ENCODE data around the gene TMEM131L.
"Not testable (repeated sequence)": the region's sequence is repeated elsewhere in the genome, so short reads cannot be mapped to it uniquely, and the experiment has no call there.

The TMEM131L gene

DNA sequence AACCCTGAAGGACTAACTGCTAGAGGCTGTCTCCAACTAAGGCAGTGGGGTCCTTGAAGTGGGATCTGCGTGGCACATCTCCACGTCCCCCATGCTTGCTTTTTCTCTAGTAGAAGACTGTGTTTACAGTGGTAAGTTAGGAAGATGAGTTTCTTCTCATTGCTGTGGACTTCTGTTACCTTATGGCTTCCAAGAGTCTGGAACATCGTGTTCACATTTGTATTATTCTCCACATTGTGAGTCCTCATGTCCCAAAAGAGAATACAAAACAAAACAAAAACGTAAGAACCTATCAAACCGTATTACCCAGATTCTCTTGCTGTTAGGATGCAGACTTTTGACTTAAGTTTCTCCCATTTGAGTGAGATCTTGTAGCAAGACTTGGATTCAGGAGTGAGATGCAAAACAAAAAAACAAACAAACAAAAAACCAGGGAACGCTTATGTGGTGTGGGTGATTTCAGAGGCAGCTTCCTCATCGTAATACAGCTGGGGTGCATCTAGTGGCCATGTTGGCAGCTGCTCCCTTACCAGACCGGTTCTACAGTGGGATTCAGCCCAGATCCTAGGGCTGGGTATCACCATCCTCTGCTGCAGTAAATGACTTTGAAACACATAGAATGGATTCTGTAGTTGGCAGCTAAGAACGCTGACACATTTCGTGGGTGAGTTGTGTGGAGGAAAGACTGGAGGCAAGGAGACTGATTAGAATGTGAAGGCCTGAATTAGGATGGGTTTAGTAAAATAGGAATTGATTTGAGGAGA is 41.3 kb downstream of the TMEM131L start:
- DNase-seq (ENCODE audit: low spot score) = no peak

DNA sequence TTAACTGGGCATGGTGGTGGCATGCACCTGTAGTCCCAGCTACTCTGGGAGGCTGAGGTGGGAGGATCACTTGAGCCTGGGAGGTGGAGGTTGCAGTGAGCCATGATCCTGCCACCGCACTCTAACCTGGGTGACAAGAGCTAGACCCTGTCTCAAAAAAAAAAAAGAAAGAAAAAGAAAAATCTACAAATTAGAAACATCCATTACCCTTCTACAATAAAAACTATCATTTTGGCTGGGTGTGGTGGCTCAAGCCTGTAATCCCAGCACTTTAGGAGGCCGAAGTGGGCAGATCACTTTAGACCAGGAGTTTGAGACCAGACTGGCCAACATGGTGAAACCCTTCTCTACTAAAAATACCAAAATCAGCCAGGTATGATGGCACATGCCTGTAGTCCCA is 43.1 kb downstream of the TMEM131L start:
- not testable (repeated sequence) for DNase-seq (ENCODE audit: low spot score)

DNA sequence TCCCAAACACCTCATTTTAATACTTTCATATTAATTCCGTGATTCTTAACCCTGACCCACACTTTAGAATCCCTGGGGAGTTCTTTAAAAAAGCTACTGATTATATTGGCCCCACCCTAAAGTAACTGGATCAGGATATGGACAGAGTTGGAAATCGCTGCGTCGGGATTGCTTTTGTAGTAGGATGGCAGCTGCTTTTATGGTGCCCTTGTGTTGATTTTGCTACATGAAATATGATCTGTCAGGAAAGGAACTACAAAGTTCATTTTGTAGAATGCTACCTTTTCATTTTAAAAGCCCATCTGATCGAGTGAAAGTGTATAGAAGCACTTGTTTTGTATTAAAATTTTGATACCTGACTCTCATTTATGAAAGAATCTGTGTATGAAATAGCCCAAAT is 43.6 kb downstream of the TMEM131L start:
- no peak for DNase-seq (ENCODE audit: low spot score)

DNA sequence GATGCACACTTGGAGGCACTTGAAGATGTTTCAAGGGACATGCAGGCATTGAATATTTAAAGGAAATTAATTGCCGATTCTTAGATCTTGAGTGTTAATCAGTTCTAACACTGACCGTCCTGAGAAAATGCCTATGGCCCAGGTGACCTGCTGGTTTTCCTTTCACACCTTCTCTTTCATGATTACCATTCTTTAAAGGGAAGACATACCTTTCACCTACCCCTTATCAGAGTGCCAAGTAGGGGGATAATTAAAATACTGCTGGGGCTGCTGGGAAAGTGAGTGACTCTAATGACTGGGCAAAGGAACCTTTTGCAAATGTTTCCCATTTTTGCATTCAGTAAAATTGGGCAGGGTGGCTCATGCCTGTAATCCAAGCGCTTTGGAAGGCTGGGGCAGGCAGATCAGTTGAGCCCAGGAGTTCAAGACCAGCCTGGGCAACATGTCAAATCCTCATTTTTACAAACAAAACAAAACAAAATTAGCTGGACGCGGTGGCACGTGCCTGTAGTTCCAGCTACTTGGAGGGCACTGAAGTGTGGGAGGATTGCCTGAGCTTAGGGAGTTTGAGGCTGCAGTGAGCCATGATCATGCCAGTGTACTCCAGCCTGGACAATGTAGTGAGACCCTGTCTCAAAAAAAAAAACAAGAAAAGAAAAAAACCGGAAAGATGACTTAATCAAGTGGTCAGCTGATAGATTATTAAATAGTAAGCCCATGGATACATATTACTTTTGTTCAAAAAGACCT is 44.3 kb downstream of the TMEM131L start:
- no peak for DNase-seq (ENCODE audit: low spot score)

DNA sequence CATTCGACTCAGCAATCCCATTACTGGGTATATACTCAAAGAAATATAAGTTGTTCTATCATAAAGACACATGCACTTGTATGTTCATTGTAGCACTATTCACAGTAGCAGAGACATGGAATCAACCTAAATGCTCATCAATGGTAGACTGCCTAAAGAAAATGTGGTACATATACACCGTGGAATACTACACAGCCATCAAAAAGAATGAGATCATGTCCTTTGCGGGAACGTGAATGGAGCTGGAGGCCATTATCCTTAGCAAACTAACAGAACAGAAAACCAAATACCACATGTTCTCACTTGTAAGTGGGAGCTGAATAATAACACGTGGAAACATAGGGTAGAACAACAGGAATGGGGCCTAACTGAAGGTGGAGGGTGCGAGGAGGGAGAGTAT is 44.9 kb downstream of the TMEM131L start:
- DNase-seq (ENCODE audit: low spot score) = no peak

DNA sequence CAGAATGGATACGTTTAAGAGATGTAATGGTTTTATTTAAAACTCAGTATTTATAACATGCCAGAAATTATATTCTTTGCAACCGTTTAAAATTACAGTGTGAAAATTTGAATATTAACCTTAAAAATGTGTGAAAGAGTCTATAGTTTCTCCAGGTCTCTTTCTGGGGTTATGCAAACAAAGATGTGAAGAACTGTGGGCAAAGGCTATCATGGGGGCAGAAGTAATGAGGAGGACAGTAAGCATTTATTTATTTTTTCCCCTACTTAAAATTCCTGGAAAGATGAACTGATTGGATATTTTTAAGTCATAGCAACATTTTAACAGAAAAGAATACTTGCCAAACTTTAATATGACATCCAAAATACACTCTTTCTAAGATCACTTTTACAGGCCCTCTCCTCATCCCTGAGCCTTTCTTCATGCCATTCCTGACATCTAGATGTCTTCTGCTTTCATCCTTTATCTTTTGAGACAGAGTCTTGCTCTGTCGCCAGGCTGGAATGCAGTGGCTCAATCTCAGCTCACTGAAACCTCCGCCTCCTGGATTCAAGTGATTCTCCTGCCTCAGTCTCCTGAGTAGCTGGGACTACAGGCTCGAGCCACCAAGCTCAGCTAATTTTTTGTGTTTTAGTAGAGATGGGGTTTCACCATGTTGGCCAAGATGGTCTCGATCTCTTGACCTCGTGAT is 46.1 kb downstream of the TMEM131L start:
- no peak for DNase-seq (ENCODE audit: low spot score)

DNA sequence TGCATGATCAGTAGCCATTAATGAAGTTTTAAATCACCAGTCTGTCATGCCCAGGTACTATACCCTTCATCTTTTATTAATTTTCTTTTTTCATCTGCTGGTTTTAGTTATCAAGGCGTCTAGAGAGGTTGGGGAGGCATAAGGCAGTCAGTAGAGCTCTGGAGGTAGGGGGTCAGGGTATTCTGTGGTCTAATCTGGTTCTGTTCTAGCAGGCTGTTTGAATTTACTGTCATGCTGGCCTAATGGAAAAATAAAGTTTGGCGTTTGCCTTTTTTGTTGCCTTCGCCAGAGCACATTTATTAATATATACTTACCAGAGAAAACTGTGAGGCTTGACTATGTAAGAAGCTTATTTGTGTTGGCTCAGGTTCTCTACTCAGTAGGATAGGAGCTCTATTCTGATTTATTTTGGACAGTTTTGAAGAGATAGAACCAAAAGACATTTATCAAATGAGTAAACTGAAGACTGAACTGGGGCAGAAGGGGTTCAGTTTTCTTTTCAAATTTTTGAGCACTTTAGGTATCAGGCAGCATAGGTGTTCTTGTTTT is 46.9 kb downstream of the TMEM131L start:
- no peak for DNase-seq (ENCODE audit: low spot score)

DNA sequence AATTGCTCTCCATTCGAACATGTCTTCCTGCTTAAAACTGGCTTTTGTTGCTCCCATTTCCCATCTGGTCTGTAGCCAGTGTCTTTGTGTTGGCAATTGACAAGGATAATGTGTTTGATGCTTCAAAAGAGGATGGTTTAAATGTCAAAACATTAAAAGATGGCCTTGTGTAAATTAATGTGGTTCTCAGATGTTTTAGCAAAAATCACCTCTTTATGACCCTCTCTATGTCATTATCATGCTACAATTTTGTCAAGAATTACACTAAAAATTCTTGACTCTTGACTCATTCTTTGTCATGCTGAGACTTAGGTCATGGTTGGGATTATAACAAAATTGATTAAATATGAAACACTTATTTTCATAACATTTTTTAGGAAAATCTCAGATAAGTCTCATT is 47.4 kb downstream of the TMEM131L start:
- no peak for DNase-seq (ENCODE audit: low spot score)

DNA sequence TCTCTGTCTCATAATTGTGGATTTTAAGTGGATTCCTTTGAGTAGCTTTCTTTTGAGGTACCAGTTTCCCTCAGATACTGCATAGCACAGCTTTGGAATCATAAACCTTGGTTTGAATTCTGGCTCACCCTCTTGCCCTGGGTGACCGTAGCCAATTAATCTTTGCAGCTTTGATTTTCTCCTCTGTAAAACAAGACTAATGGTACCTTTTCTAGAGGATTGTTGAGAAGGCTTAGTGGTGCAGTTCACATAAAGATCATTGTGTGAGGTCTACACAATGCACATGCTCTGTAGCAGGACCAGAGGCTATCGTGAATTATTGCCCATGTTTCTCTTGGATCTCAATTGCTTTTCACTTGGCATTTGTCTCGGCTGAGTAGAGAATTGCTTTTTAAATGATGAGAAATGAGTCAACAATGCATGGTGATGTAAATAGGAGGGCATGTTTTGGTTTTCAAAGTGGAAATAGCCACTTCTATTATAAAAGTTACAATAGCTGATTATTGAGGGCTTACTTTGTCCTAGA is 47.9 kb downstream of the TMEM131L start:
- DNase-seq (ENCODE audit: low spot score) = no peak

DNA sequence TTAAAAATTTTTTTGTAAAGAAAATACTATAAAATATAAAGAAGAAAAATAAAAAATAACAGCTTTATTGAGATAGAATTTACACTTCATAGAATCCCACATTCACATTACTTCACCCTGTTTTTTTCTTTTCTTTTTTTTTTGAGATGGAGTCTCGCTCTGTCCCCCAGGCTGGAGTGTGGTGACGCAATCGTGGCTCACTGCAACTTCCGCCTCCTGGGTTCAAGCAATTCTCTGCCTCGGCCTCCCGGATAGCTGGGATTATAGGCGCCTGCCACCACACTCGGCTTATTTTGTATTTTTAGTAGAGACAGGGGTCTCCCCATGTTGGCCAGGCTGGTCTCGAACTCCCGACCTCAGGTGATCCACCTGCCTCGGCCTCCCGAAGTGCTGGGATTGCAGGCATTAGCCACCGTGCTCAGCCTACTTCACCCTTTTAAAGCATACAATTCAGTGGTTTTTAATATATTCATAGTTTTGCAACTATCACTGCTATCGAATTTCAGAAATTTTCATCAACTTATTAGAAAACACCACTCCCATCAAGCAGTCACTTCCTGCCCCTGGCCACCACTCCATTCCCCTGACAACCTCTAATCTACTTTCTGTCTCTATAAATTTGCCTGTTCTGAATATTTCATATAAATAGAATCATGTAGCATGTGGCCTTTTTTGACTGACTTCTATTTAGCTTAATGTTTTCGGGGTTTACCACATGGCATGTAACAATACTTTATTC is 48.7 kb downstream of the TMEM131L start:
- no peak for DNase-seq (ENCODE audit: low spot score)

DNA sequence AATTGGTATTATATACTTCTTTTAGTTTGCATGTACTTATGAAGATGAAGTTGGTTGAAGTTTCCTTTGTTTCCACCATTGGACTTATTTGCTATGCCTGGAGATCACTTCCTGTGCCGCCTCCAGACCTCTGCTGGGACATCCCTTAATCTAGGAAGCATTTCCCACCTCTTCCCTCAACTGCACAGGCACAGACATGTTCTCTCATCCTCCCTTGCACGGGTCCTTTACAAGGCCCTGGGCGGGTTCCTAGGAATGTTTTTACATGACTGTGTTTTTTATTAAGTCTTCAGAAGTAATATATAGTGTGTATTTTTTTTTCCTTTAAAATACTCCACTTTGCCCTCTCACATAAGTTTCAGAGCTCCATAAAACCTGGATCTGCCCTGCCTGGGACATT is 51.0 kb downstream of the TMEM131L start:
- DNase-seq (ENCODE audit: low spot score) = no peak

DNA sequence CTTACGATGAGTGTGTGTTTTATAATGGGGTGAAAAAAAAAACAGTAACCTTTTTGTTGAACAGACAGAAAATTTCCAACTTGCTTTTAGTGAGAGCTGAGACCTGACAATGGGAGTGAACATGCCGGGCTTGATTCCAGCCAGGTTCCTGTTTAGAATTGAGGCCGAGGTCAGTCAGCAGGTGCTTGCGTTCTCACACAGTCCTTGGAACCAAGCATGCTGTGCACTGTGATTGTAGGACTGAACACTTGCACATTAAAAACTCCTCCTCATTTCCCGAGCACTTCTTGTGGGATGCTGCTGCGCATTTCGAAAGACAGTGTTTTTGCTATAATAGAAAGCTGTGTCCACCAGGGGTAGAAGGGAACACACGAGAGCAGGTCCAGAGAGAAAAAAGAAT is 51.8 kb downstream of the TMEM131L start:
- no peak for DNase-seq (ENCODE audit: low spot score)

DNA sequence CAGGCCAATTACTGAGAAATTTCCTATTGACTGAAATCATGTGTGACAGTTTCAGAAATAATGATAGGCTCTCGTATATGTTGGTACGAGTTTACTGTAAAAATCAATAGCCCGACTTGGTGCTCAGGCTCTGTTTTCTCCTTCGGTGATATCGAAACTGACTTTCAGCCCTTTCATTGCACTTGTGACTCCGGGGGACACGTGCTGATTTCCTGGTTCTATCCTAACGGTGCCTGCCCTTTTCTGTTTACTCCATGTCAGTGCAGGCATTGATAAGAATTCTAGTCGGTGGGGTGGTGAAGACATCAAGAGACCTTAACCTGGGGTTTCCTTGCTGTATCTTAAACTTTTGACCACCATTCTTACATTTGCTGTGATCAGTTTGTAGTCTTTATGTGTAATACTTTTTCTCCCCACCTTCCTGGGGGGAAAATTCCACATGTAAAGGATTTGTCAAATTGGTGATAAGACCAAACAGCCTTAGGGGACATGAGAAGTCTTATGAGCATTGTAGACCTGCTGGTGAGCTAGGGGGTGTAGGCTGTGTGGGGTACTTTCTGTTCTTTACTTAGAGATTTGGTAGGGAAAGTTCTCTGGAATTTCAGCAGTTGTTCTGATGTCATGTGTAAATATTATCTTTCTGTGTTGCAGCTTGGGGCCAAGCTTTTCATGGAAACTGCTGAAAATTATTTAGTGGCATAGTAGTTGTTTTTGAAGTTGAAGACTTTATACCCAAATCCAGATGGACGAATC is 52.7 kb downstream of the TMEM131L start:
- DNase-seq (ENCODE audit: low spot score) = no peak

DNA sequence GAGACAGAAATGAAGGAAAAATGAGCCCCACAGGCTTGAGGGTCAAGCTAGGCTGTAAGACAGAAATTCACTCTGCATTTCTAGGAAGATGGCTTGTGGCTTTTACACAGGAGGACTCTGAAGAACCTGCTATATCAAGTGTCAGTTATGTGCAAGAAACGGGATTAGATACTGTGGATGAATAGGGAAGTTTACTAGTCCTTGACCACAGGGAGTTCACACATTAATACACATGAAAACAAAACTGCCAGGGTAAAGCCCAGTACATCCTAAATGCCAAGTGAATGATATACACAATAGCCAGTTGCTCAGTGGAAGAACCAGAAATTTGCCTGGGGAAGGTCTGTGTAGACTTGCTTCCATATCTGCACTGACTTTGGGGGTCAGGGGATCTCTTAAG is 53.5 kb downstream of the TMEM131L start:
- DNase-seq (ENCODE audit: low spot score) = no peak

DNA sequence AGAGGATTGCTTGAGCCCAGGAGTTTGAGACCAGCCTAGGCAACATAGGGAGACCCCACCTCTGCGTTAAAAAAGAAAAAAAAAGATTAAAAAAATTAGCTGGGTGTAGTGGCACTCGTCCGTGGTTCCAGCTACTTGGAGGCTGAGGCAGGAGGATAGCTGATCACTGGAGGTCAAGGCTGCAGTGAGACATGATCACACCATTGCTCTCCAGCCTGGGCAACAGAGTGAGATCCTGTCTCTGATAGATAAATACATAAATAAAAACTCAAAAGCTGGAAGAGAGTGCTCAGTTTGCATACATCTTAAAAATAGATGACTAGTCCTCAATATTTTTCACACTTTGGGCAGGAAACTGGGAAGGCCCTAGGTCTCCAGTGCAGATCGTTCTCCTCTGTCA is 54.1 kb downstream of the TMEM131L start:
- no peak for DNase-seq (ENCODE audit: low spot score)

DNA sequence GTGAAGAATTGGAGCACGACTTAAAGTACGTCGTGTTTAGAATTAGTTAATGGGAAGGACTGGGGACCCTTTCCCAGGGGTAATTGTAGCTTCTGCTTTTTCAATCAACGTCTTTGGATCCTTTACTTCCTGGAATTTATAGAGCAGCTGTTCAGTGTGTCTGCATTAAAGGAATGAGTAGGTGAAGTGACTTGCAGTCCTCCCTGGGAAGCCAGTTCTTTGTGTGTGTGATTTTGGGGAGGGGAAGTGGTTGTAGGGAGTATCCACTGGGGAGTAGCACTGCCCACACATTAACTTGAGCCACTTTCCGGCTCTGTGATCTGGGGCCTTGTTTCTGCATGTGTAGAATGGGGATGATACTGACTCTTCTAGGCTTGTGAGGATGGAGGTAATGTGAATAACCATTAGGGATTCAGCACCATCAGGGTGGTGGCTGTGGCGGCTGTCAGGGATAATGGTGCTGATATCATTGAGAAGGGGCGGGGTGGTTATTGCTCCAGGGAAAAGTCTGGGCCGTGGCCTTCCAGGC is 54.7 kb downstream of the TMEM131L start:
- DNase-seq (ENCODE audit: low spot score) = no peak

DNA sequence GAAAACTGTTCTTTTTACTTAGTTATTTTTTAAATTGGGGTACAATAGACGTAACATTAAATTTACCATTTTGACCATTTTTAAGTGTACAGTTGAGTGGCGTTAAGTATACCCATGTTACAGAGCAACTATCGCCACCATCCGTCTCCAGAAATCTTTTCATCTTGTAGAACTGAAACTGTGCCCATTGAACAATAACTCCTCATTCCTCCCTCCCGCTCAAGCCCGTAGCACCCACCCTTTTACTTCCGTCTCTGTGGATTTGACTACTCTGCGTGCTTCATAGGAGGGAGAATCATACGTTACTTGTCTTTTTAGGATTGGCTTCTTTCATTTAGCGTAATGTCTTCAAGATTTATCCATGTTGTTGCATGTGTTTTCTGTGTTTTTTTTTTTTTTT is 55.3 kb downstream of the TMEM131L start:
- DNase-seq (ENCODE audit: low spot score) = no peak

DNA sequence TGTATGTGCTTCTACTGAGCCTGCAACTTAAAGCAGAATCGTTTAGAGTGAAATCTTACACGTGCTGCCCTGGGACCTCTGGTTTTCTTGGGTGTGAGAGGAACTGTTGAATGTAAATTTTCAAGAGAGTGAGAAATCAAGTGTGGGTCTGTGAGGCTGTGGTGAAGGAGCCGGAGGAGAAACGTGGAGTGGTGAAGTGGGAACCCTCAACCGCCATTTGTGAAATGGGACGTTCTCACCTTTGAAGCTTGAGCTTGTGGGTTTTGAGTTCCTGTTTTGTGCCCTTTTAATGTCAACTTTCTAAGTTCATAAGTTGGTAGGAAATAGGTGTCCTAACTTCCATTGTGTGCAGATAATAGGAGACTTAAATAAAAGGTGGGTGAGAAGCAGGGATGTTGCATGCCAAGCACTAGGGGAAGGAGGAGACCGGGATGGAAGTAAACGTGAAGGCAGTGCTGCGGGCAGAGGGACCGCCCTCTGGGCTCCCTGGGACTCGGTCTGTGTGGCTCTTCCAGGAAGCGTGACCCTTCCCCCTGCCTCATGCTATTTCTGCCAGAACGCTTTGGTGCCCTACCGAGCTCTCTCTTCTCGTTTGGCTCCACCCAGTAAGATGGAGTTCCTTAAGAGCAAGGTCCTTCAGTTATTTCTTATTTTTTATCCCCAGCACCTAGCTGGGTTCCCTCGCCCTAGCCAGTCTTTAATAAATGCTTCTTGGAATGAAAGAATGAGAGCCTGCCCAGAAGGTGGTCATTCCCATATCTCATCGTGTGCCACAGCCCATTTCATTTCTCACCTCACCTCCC is 56.0 kb downstream of the TMEM131L start:
- peak; percentile 66 for DNase-seq (ENCODE audit: low spot score)

DNA sequence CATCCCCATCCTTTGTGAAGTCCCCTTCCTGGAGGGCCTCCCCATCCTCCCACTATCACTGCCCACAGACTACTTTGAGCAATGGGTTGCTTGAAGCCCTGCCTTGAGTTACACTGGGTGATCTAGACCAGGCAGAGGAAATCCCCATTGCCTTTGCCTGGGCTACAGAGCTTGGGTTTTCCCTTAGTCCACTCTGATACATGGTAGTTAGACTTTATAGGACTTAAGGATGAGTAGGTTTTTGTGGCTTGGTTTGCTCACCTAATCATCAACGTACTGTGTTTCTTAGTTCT is 56.6 kb downstream of the TMEM131L start:
- peak; percentile 50 for DNase-seq (ENCODE audit: low spot score)

DNA sequence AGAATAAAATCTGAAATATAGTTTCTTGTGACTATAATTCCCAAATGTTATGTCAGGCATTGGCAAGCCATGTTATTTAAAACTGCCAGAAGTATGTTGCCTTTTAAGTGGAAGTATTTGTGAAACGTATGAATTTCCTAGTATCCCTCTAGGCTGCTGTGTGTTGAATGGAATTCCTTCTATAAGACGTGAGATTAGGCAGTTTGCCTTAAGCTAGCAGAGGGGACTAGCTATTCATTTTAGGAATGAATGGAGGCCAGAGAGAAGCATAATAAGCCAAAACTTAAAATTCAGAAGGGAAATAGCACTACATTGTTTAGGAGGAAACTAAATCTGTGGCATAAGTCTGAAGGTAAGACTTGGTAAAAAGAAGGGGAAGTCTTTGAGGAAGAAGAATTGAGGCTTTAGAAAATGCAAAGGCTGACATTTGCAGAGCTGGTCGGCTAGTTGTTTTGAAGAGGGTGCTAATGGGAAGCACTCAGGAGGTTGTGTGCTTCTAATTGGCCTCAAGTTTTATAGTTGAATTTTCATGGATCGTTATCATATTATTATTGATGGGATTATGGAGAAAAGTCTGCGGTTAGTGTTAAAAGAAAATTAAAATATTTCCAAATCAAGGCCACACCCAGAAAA is 57.1 kb downstream of the TMEM131L start:
- DNase-seq (ENCODE audit: low spot score) = no peak

All from CD4-positive, alpha-beta T cell treated with Interleukin-2 at 100 ng/mL for 4 hours (primary cell).